Activated CD4-positive, alpha-beta T cell treated with anti-CD3 and anti-CD28 coated beads for 1 hour (primary cell): Measurements from ENCODE around the gene PHF19.

Experiments
- DNase-seq: peaks from one replicate; pipeline ENCODE4 v3.0.0-alpha.2; 2020

Gene PHF19

DNA sequence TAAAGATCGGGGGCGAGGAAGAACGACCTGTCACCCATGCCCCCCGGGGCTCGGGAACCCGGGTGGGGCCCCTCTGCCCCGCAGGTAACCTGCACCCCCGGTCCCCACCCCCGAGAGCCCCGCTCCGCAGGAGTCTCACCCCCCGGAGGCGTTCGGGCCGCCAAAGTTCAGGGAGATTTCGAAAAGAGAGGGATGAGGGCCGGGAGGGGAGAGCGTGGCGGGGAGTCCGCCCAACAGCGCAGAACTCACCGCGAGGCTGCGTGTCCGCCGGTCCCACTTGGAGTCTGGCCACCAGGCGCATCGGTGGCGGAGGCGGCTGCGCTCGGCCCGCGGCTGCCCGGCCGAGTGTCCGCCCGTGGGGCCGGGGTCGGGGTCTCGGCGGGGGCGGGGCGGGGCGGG is at the start of gene PHF19:
PHF19 (minus strand) TSS at position 347 of the 399 bp plus-strand sequence. CDS start 2,447 bp downstream, outside the sequence.
- DNase-seq, result no peak

DNA sequence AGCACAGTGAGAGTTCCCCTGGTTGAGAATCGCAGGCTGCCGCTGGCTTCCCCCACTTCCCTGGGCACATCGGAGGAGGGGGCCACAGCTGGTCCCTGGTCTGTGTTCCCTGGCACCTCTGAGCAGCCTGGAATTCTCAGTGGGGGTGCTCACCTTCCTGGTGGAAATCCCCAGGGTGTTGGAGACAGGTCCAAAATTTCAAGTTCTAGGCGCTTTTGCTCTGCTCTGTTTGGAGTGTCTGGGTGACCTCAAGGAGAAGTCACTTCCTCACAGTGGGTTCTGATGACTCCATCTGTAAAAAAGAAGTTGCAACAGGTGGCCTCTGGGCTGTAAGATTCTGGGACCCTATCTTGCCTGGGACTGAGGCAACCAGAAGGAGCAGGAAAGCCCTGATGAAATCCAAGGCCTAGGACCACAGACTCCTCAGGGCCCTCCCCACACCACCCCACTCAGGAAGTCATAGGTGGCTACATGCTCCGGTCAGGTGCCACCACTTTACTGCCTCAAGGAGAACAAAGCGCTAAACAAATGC is 49.5 kb upstream of the PHF19 start, which contains the start of gene TRAF1:
TRAF1 (minus strand) TSS at position 400 of the 532 bp plus-strand sequence. CDS start 721 bp downstream, outside the sequence.
- DNase-seq, result no peak

DNA sequence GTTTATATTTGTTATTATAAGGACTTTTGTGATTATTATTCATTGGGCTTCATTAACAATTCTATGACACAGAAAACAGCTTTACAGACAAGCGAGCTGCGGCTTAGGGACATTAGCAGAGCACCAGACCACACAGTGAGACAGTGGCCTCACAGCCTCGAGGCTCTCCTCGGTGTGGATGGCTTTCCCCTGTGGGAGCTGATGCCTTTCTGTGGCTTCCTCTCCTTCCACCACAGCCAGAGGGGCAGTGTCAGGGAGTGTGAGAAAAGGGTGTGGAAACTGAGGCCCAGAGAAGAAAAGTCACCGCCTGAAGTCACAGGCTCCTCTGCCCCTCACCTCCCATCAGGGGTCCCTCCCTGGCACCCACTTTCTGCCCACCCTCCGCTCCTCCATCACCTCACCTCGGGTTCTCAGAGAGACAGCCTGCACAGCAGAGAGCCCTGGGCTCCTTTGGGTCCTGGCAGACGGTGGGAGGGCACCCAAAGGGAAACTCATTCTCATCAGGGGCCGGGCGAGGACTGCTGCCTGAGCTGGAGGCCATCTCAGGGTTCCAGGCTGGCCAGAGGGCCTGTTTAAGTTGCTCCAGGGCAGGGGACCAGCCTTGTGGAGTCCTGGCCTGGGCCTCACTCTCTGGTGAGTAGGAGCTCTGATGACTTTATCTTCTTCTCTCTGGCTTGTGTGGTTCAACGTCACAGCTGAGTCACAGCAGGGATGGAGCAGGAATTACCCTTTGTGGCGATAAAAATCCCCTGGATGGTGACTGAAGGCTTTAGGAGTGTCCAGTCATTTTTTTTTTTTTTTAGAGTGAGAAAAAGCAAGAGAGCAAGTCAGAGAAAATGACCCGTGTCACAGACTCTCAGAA is 48.8 kb upstream of the PHF19 start:
- DNase-seq, result peak; percentile 78

DNA sequence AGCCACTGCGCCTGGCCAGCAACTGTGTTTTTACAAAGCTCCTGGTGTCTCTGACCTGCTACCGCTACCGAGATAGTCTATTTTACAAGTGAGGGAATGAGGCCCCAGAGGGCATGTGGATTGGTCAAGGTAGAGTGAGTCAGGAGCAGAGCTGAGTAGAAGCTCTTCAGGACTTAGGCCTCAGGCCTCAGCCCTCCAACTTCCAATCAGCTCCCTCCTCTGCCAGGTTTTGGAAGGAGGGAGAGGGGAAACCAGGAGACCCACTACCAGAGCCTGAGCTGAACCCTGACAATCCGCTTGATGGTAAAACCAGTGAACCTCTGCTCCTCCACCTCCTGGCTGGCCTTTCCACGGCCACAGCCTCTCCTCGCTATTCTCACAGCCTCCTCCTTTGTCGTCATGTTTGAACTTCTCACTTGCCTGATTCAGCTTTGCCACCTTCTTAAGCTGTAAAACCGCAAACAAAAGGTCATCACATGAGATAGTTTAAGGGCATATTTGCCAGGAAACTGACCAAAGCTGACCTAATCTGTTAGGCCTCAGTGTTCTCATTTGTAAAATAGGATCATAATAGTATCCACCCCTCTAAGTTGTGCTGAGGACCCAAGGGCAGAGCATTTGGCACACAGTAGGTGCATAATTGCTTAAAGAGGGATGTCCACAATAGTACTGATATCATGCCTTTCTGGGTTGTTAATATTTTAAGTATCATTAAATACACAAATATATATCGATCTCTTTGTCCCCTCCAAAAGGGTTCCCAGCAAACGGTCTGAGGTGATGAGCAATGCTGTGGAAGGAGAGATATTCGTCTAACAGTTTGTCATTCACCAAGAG is 47.9 kb upstream of the PHF19 start:
- peak; percentile 13 for DNase-seq

DNA sequence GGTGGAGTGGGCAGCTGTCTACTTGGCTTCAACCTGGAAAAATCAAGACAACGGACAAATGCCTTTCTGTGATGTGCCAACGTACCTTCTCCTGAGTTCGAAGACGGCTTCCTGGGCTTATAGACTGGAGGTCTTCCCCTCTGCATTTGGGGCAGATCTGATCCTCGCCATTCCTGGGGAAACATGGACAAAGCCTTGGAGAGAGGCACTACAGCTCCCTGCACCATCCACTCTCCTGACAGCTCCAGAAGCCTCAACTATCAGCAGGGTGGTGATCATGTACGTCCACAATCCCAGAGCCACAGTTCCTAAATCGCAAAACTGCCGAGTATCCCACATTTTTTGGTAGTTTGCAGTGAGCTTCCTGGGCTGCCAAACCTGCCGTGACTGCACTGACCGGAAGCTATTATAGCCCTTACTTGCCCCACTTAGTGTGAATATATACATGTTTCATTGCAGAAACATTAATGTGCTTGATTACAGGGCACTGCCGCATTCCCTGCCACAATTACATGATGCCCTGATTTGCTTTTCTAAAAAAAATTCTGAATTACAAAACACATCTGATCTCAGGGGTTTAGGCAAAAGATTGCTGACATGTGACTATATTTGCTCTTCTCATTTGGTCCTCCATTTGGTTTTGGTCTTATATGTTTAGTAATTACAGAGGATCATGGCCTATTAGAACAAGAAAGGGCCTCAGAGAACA is 46.8 kb upstream of the PHF19 start:
- DNase-seq, result no peak

DNA sequence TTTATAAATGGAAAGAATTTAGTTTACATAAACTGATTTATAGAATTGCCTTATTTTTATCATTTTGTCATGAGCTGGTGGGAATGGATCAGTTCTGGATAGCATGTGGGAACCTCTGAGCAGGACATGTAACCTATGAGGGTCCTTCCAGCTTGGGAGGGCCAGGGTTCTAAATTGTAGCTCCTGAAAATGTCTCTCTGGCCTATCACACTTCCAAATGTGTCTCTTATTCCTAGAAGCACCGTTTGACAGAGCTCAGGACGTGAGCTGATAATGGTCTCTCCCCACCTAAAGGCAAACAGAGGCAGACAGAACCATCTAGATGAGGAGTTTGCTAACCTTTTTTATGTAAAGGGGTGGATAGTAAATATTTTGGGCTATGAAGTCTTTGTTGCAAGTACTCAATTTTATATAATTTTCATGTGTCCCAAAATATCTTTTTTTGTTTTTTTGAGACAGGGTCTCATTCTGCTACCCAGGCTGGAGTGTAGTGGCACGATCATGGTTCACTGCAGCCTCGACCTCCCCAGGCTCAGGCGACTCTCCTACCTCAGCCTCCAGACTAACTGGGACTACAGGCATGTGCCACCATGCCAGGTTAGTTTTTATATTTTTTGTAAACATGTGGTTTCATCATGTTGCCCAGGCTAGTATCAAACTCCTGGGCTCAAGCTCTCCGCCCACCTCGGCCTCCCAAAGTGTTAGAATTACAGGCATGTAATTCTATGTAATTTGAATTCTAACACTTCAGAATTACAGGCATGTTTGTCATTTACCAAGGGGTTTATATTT is 45.6 kb upstream of the PHF19 start:
- DNase-seq, result no peak

DNA sequence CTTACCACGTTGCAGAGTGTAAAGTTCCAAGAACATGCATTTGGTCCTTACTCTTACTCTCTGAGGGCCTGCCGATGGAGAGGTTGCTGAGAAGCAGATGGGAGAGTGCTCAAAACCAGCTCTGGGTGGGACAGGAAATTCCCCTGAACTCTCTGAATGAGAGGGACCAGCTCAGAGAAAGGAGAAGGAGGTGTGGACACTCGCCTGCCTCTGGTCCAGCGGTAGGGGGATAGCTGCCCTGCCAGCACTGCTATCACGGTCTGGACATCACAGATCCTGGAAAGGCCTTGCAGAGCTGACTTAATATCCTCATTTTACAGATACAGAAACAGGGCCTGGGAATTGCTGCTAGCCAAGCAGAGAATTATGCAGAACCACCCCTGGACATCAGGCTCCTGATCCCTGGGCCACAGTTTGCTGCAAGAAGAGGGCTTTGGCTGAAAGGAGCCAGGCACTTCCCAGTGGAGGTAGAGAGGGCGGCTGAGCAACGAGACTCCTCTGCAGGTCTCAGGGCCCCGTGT is 44.7 kb upstream of the PHF19 start:
- no peak for DNase-seq

DNA sequence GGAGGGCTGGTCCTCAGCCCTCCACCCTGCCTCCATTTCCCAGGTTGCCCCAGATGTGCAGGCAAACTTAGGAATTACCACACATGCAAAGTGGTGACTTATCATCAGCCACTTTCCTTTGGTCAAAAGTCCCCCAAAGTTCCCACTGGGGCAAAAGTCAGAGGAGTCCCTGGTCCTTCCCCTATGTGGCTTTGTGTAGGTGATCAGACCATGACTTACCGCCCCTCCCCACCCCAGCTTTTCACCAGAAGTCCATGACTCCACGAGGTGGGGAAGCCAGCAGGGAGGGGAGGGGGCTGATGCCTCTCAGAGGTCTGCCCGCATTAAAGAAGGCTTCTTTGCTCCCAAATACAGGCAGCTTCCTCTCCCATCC is 43.8 kb upstream of the PHF19 start:
- DNase-seq, result no peak

DNA sequence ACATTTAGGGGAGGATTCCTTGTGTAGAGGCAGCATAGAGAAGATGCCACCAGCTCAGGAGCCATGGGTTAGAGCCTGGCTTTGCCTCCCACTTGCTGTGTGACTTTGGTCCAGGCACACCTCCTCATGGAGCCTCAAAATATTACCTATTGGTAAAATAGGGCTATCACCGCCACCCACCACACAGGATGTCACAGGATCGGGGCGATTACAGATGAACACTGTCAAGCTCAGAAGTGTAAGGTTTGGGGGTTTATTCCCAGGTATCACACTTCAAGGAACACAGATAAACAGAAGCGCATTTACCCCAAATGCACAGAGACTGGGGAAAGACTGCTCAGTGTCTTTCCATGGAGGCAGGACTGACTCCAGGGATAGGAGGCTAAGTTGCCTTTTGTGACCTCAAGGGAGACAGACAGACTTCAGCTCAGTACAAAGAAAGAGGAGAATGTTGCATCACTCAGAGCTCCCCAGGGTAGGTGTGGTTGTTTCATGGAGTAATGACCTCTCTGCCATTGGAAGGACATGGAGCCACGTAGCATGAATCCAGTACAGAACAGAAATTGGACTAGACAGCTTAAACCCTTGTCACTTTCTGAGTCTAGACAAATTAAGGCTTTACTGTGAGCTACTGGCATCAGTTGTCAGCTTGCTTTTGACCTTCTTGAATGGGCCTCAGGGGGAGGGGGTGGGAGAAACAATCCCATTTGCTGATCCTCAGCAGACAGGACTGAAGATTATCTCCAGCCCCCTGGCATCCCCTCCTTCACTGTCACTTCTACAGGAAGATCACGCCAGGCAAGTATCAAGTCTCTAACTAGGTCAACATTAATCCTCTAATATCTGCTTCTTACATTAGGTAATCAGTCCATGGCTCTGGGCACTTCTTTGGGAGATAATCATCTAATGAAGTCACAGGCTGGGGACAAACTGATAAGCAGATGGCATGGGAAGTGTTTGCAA is 43.1 kb upstream of the PHF19 start:
- DNase-seq, result no peak

DNA sequence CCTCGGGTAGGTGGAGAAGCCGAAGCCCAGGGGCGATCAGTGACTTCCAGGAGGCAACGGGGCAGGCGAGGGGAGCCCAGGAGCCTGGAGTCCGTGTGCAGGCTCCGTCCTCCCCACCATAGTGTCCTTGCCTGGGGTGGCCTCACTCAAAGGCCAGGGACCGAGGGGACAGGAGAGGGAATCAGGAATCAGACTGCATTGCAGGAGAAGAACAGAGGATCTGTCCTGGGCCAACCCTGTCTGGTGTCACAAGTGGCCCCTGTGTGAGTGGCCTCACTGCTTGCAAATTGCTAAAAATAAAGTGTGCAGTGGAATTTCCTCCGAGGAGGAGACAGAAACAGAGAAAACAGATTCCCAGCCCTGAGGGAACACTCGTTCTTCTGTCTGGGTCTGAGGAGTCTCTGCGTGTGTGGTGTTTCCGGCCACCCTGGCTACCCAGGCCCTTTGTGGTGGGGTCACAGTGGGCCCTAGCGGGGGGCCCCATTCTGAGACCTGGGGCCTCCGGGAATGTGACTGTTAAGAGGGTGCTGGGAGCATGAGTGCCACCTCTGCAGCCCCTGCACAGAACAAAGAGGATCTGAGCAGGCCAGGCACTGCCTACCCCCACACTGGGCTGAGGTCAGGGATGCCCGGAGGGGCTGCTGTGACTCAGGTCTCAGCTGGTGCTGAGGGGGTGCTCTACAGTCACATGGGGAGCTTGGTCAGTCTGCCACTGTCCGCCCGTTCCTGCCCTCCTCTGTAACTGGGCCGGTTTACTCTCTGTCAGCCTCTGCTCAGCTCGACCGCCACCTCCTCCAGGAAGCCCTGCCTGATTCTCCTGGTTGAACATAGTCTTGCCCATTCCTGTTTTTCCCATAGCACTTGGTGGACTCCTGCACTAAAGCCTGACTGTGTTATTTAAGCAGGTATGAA is 42.2 kb upstream of the PHF19 start:
- DNase-seq, result no peak

DNA sequence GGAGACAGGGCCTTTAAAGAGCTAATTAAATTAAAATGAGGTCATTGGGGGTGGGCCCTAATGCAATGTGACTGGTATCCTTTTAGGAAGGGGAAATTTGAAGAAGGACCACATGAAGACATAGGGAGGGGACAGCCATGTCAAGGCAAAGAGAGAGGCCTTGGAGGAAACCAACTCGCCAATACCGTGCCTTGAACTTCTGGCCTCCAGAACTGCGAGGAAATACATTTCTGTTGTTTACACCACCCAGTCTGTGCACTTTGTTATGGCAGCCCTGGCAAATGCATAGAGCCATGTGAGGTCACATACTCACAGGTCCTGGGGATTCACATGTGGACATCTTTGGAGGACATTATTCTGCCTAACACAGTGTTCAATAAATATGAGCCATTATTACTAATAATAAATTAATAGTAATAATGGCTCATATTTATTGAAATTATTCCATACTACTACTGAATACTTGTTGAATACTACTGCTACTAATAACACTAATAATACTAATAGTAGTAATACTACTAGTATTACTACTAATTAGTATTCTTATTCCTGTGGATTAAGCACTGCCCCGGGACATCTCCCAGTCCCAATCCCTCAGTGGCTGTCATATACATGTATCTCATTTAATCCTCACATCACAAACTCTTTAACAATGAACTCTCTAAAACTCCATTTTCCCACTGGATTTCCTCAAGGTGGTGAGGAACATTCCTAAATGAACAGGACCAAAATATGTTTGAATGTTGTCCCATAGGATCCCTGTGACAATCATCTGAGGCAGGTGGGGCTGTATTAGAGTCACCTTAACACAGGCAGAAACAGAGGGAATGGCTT is 41.2 kb upstream of the PHF19 start:
- DNase-seq, result no peak

DNA sequence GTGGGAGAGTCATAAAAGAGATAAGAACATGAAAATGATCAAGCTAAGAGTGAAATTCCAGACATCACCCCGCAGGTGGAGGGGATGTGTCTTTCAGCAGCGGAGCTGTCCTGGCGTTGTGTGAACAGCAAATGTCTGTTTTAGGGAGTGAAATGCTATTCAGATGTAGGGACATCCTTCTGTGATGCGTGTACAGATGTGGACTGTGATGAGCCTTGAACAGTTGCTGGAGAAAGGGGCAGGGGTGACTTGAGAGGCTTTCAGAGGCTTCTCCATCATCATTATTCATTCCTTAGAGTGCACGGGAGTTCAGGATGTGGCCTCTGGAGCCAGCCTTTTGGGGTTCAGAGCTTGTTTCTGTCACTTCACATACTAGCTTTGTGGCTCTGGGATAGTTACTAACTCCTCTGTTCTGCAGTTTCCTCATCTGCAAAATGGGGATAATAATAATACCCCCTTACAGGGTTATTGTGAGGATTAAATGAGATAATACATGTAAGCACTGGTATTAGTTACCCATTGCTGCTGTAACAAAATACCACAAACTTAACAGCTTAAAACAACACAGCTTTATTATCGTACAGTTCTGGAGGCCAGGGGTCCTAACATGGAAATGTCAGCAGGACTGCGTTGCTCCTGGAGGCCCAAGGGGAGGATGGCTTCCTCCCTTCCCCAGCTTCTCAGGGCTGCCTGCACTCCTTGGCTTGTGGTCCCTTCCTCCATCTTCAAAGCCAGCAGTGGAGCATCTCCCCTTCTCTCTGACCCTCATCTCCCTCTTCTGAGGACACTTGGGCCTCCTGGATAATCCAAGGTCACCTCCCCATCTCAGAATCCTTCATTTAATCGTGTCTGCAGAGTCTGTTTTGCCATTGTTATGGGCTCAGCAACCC is 40.2 kb upstream of the PHF19 start:
- DNase-seq, result no peak

DNA sequence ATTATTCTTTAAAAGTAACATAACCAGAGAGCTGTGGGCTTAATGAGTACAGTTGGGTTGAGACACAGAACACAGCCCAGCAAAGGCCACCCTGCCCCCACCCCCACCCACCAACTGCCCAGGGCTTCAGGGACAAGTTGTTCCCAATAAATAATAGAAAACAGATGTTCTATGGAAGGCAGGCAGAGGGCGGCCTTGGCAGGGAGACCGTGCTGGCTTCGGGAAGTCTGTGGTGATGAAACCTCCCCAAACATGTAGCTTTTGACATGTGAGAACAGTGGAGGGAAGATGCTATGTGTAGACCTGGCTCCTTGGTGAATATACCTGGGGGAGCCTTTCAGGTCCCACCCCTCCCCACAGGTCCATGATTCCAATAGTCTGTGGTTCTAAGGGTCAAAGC is 39.6 kb upstream of the PHF19 start:
- peak; percentile 18 for DNase-seq

DNA sequence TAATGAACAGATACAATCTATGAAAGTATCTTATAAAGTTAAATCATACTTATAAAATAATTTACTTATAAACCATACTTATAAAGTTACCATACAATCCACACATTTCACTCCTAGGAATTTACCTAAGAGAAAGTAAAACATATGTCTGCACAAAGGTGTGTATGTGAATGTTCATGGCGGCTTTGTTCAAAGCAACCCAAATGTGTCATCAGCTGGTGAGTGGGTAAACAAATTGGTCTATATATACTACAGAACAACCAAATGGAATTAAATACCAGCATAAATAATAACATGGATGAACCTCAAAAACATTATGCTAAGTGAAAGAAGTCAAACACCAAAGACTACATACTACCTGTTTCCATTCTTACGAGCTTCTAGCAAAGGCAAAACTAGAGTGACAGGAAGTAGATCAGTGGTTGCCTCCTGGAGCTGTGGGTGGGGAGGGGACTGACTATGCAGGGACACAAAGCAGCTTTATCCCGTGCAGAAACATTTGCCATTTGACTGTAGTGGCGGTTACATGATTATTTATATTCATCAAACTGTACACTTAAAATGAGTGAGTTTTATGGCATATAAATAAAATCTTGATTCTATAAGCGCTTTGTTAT is 39.0 kb upstream of the PHF19 start:
- peak; percentile 41 for DNase-seq

DNA sequence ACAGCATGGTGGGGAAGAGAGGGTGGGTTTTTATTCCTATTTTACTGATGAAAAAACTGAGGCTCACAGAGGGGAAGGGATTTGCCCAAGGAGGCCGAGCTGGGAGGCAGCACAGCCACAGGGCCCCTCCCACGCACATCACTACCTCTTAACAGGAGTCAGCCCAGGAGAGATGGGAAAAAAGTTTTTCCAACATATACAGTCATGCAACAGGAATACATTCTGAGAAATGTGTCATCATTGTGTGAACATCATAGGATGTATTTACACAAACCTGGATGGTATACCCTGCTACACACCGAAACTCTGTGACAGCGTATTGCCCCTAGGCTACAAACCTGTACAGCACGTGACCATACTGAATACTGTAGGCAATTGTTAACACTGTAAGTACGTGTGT is 38.0 kb upstream of the PHF19 start:
- DNase-seq, result peak; percentile 8

DNA sequence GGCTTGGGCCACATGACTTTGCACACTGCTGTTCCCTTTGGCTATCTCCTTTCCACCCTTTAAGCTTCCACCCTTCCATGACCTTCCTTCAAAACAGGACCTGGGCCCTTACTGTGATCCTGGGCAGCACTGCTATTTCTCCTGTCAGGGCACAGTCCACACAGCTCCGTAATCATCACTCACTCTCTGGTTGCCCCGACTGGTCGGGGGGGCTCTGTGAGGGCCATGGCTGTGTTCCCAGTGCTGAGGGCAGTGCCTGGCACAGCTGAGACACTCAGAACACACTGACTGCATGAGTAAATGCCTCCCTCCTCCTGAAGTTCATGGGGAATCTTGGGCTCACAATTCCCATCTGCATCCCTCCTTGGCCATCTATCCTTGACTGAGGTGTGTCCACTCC is 37.4 kb upstream of the PHF19 start:
- peak; percentile 30 for DNase-seq
